GM10266 (cell line): ENCODE results near the gene WWP2.
"Not testable (repeated sequence)": the region's sequence is repeated elsewhere in the genome, so short reads cannot be mapped to it uniquely, and the experiment has no call there.

Experiments
- DNase-seq: peaks from one replicate; pipeline ENCODE4 v3.0.0; 2012; ENCODE audit errors: extremely low spot score
- CTCF ChIP-seq: IDR thresholded peaks from 2 replicates; pipeline ENCODE4 v1.5.1; 2012; ENCODE audit warnings: mild to moderate bottlenecking, low read depth; ENCODE audit not compliant: control insufficient read depth, insufficient read depth; ENCODE audit errors: missing control alignments

WWP2 gene

GRCh38 chr16:69844441-69844840 lies 82.3 kb downstream of the WWP2 start:
- TF ChIP-seq CTCF = no peak
- no peak for DNase-seq

GRCh38 chr16:69845181-69845580 lies 83.0 kb downstream of the WWP2 start:
- TF ChIP-seq CTCF = no peak
- no peak for DNase-seq

- no peak for TF ChIP-seq CTCF
- DNase-seq = no peak
Measured at GRCh38 chr16:69847643-69848042, 85.5 kb downstream of the WWP2 start.

GRCh38 chr16:69848637-69849545 lies 86.8 kb downstream of the WWP2 start:
- no peak for DNase-seq
- TF ChIP-seq CTCF = no peak

- TF ChIP-seq CTCF = no peak
- no peak for DNase-seq
Measured at GRCh38 chr16:69851491-69852240, 89.5 kb downstream of the WWP2 start.

GRCh38 chr16:69852815-69853214 lies 90.7 kb downstream of the WWP2 start:
- TF ChIP-seq CTCF = no peak
- no peak for DNase-seq

GRCh38 chr16:69853481-69853880 lies 91.3 kb downstream of the WWP2 start:
- DNase-seq = no peak
- no peak for TF ChIP-seq CTCF

GRCh38 chr16:69854776-69855175 lies 92.6 kb downstream of the WWP2 start:
- DNase-seq = not testable (repeated sequence)
